ENCODE data around the gene INPP5J.
A peak's percentile ranks its signal among the peaks of the same experiment; 100 is the strongest.

Gene INPP5J

DNA sequence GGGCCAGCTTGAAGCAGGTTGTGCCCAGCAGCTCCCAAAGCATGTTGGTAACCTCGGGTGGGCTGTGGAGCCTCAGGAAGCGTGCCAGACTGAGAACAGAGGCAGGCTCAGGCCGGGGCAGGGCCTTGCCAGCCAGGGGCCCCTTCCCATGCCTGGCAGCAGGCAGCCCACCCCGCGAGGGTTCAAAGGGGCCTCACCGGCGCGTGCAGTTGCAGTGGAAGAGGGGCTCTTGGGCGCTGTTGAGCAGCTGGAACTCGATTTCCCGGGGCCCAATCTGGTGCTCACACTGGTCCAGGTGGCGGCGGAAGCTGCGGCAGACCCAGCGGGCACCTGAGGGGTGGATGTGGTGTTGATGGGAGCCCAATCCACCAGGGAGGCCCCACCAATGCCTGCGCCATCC is 13.9 kb downstream of the INPP5J start:
- Histone ChIP-seq H3K27me3 (ENCODE audit: insufficient read depth, low read depth) (no peaks in the 10 kb centered on the region; the same call in 1 of the 2 replicates), H3K9ac (no peak overlapping the region), H3K27ac (no peak overlapping the region), H3K4me3 (IDR thresholded peaks at IDR 0.05; ENCODE audit: insufficient read depth, low read depth, low read length) (no peak overlapping the region), H3K4me1 (ENCODE audit: low read depth, poor library complexity, severe bottlenecking) (no peaks in the 10 kb centered on the region), H3K4me2 (no peak overlapping the region), H4K20me1 (ENCODE audit: insufficient read depth) (no peaks in the 10 kb centered on the region), H3K36me3 (ENCODE audit: insufficient read depth) (no peaks in the 10 kb centered on the region), H3K79me2 (ENCODE audit: insufficient read depth, low read depth) (no peaks in the 10 kb centered on the region), H2AFZ (ENCODE audit: low read depth) (no peak overlapping the region)
- TF ChIP-seq, protein P1, sequence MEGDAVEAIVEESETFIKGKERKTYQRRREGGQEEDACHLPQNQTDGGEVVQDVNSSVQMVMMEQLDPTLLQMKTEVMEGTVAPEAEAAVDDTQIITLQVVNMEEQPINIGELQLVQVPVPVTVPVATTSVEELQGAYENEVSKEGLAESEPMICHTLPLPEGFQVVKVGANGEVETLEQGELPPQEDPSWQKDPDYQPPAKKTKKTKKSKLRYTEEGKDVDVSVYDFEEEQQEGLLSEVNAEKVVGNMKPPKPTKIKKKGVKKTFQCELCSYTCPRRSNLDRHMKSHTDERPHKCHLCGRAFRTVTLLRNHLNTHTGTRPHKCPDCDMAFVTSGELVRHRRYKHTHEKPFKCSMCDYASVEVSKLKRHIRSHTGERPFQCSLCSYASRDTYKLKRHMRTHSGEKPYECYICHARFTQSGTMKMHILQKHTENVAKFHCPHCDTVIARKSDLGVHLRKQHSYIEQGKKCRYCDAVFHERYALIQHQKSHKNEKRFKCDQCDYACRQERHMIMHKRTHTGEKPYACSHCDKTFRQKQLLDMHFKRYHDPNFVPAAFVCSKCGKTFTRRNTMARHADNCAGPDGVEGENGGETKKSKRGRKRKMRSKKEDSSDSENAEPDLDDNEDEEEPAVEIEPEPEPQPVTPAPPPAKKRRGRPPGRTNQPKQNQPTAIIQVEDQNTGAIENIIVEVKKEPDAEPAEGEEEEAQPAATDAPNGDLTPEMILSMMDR (conservative IDR thresholded peaks at IDR 0.05; ENCODE audit: low read depth, low read length) = no peak

DNA sequence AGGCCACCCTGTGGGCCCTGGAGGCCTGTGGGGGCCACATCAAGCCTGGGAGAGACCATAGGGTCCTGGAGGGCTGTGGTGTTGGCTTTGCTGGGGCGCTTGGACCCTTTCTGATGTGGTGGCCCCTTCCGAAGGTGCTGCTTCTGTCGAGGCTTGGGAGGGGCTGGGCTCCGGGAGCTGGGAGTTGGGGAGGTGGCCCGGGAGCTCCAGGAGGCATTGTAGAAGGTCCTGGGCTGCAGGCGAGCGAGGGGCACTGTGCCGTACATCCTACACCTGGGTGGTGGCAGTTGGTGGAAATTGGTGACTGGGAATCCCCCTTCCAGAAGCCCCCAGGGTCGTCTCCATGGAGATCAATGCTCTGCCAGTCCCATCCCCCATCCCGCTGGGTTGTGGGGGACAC is 15.0 kb downstream of the INPP5J start:
- no peak overlapping the region for H3K4me3 ChIP-seq (IDR thresholded peaks at IDR 0.05; ENCODE audit: insufficient read depth, low read depth, low read length)
- no peak overlapping the region for H2AFZ ChIP-seq (ENCODE audit: low read depth)
- H3K27me3 ChIP-seq (ENCODE audit: insufficient read depth, low read depth) = no peaks in the 10 kb centered on the region; the same call in 1 of the 2 replicates
- H3K9ac ChIP-seq = no peak overlapping the region
- no peaks in the 10 kb centered on the region for H3K4me1 ChIP-seq (ENCODE audit: low read depth, poor library complexity, severe bottlenecking)
- no peaks in the 10 kb centered on the region for H4K20me1 ChIP-seq (ENCODE audit: insufficient read depth)
- no peaks in the 10 kb centered on the region for H3K79me2 ChIP-seq (ENCODE audit: insufficient read depth, low read depth)
- H3K4me2 ChIP-seq = no peak overlapping the region
- H3K36me3 ChIP-seq (ENCODE audit: insufficient read depth) = no peaks in the 10 kb centered on the region
- TF ChIP-seq, protein P1 (conservative IDR thresholded peaks at IDR 0.05; ENCODE audit: low read depth, low read length) = no peak
- H3K27ac ChIP-seq = no peak overlapping the region

DNA sequence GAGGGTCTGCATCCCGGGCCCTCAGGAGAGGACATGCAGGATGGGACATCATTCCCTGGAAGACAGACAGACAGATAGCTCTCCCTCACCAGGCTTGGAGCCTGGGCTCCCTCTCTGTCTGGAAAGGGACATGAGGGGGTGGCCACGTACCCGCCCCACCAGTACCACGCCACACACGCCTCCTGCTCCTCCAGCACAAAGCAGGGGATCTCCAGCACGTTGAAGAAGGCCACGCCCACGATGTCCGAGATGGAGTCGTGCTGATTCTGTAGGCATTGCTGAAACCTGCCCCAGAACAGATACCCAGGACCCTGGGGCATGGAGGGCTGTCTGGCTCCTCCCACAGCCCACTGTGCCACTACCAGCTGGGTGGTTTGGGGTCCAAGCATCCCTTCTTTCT is 15.4 kb downstream of the INPP5J start:
- Histone ChIP-seq H3K27ac (no peak overlapping the region), H3K79me2 (ENCODE audit: insufficient read depth, low read depth) (no peaks in the 10 kb centered on the region), H3K9ac (no peak overlapping the region), H3K4me3 (IDR thresholded peaks at IDR 0.05; ENCODE audit: insufficient read depth, low read depth, low read length) (no peak overlapping the region), H3K4me1 (ENCODE audit: low read depth, poor library complexity, severe bottlenecking) (no peaks in the 10 kb centered on the region), H2AFZ (ENCODE audit: low read depth) (peak overlapping the region; percentile 34; the same call in 1 of the 2 replicates), H3K36me3 (ENCODE audit: insufficient read depth) (no peaks in the 10 kb centered on the region), H3K4me2 (no peak overlapping the region), H3K27me3 (ENCODE audit: insufficient read depth, low read depth) (no peaks in the 10 kb centered on the region; the same call in 1 of the 2 replicates), H4K20me1 (ENCODE audit: insufficient read depth) (no peaks in the 10 kb centered on the region)
- TF ChIP-seq, protein P1 (conservative IDR thresholded peaks at IDR 0.05; ENCODE audit: low read depth, low read length) = no peak

DNA sequence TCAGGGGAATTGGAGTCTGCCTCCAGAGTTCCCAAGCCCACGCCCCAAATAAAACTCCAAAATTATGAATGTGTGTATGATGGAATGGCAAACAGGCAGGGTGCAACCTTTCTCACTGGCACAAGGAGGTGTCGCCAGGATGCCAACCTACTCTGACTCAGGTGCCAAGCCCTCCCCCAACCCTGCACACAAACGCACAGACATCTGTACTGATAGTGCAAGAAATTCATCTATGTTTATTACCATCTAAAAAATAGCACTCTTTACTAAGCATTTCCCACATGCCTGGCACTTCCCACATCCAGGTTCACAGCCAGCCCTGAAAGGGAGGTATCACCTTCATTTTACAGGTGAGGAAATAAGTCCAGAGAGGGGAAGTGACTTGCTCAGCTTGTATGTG is 16.3 kb downstream of the INPP5J start:
- no peak overlapping the region for H3K27ac ChIP-seq
- no peaks in the 10 kb centered on the region for H3K36me3 ChIP-seq (ENCODE audit: insufficient read depth)
- H2AFZ ChIP-seq (ENCODE audit: low read depth) = no peak overlapping the region
- TF ChIP-seq, protein P1 (conservative IDR thresholded peaks at IDR 0.05; ENCODE audit: low read depth, low read length) = no peak
- H3K9ac ChIP-seq = no peak overlapping the region
- no peaks in the 10 kb centered on the region for H4K20me1 ChIP-seq (ENCODE audit: insufficient read depth)
- no peaks in the 10 kb centered on the region for H3K79me2 ChIP-seq (ENCODE audit: insufficient read depth, low read depth)
- no peak overlapping the region for H3K4me2 ChIP-seq
- no peaks in the 10 kb centered on the region for H3K4me1 ChIP-seq (ENCODE audit: low read depth, poor library complexity, severe bottlenecking)
- peaks cover 2% of the 10 kb centered on the region; the same call in 1 of the 2 replicates for H3K27me3 ChIP-seq (ENCODE audit: insufficient read depth, low read depth)
- H3K4me3 ChIP-seq (IDR thresholded peaks at IDR 0.05; ENCODE audit: insufficient read depth, low read depth, low read length) = no peak overlapping the region
